ENCODE results near the gene ZNFX1.
"Not testable (repeated sequence)": the region's sequence is repeated elsewhere in the genome, so short reads cannot be mapped to it uniquely, and the experiment has no call there.

The ZNFX1 gene

DNA sequence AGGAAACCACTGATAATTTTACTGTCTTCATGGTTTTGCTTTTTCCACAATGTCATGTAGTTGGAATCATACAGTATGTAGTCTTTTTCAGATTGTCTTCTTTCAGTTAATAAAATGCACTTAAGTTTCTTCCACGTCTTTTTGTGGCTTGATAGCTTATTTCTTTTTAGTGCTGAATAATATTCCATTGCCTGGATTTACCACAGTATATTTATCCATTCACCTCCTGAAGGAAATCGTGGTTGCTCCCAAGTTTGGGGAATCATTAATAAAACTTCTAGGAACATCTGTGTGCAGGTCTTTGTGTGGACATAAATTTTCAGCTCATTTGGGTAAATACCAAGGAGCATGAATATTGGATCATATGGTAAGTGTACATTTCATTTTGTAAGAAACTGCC is 38.8 kb upstream of the ZNFX1 start:
- TF ChIP-seq, protein P1, sequence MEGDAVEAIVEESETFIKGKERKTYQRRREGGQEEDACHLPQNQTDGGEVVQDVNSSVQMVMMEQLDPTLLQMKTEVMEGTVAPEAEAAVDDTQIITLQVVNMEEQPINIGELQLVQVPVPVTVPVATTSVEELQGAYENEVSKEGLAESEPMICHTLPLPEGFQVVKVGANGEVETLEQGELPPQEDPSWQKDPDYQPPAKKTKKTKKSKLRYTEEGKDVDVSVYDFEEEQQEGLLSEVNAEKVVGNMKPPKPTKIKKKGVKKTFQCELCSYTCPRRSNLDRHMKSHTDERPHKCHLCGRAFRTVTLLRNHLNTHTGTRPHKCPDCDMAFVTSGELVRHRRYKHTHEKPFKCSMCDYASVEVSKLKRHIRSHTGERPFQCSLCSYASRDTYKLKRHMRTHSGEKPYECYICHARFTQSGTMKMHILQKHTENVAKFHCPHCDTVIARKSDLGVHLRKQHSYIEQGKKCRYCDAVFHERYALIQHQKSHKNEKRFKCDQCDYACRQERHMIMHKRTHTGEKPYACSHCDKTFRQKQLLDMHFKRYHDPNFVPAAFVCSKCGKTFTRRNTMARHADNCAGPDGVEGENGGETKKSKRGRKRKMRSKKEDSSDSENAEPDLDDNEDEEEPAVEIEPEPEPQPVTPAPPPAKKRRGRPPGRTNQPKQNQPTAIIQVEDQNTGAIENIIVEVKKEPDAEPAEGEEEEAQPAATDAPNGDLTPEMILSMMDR (conservative IDR thresholded peaks at IDR 0.05; ENCODE audit: low read depth, low read length): no peak
- Histone ChIP-seq H3K27ac (no peak overlapping the region), H3K4me1 (ENCODE audit: low read depth, poor library complexity, severe bottlenecking) (no peaks in the 10 kb centered on the region), H3K27me3 (ENCODE audit: insufficient read depth, low read depth) (no peaks in the 10 kb centered on the region; the same call in 1 of the 2 replicates), H3K4me3 (IDR thresholded peaks at IDR 0.05; ENCODE audit: insufficient read depth, low read depth, low read length) (no peak overlapping the region), H2AFZ (ENCODE audit: low read depth) (no peak overlapping the region), H3K9ac (no peak overlapping the region), H3K4me2 (no peak overlapping the region), H4K20me1 (ENCODE audit: insufficient read depth) (no peaks in the 10 kb centered on the region), H3K36me3 (ENCODE audit: insufficient read depth) (no peaks in the 10 kb centered on the region), H3K79me2 (ENCODE audit: insufficient read depth, low read depth) (no peaks in the 10 kb centered on the region)

DNA sequence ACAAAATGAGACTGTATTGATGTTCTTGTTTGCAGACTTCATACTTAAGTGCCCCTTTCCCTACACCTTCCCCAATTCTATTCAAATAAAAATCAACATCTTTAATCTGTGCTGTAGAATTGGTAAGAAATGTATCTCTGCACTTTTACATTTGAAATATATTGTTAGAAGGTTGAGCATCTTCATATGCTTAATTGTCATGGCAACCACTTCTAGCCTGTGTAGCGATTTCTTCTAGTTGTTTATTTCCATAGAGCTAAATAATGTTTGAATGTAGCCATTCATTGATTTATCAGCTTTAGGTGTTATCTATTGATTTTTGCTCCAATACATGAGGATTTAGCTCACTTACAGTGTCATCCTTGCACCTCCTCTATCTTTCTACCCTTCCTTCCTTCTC is 37.7 kb upstream of the ZNFX1 start:
- H3K9ac ChIP-seq: no peak overlapping the region
- no peaks in the 10 kb centered on the region; the same call in 1 of the 2 replicates for H3K27me3 ChIP-seq (ENCODE audit: insufficient read depth, low read depth)

DNA sequence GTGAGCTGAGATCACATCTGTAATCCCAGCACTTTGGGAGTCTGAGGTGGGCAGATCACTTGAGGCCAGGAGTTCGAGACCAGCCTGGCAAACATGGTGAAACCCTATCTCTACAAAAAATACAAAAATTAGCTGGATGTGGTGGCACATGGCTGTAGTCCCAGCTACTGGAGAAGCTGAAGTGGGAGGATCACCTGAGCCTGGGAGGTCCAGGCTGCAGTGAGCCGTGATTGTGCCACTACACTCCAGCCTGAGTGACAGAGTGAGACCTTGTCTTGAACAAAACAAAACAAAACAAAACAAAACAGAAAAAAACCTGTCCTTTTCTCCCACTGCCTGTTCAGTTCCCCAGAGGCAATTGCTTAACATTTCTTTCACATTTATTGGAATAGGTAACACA is 36.2 kb upstream of the ZNFX1 start:
- not testable (repeated sequence) for H3K27me3 ChIP-seq (ENCODE audit: insufficient read depth, low read depth); H3K36me3 ChIP-seq (ENCODE audit: insufficient read depth); H3K4me3 ChIP-seq (IDR thresholded peaks at IDR 0.05; ENCODE audit: insufficient read depth, low read depth, low read length); H3K27ac ChIP-seq; H3K79me2 ChIP-seq (ENCODE audit: insufficient read depth, low read depth); H3K4me1 ChIP-seq (ENCODE audit: low read depth, poor library complexity, severe bottlenecking); H3K4me2 ChIP-seq; H4K20me1 ChIP-seq (ENCODE audit: insufficient read depth); H2AFZ ChIP-seq (ENCODE audit: low read depth); H3K9ac ChIP-seq

More for the DNA sequence above, 37.7 kb upstream of the ZNFX1 start:
- no peaks in the 10 kb centered on the region for H4K20me1 ChIP-seq (ENCODE audit: insufficient read depth)
- no peak overlapping the region for H3K4me3 ChIP-seq (IDR thresholded peaks at IDR 0.05; ENCODE audit: insufficient read depth, low read depth, low read length)
- no peaks in the 10 kb centered on the region for H3K79me2 ChIP-seq (ENCODE audit: insufficient read depth, low read depth)
- H3K4me1 ChIP-seq (ENCODE audit: low read depth, poor library complexity, severe bottlenecking): no peaks in the 10 kb centered on the region
- no peak overlapping the region for H3K27ac ChIP-seq
- TF ChIP-seq, protein P1 (conservative IDR thresholded peaks at IDR 0.05; ENCODE audit: low read depth, low read length): no peak
- H3K36me3 ChIP-seq (ENCODE audit: insufficient read depth): no peaks in the 10 kb centered on the region
- no peak overlapping the region for H3K4me2 ChIP-seq
- no peak overlapping the region for H2AFZ ChIP-seq (ENCODE audit: low read depth)

DNA sequence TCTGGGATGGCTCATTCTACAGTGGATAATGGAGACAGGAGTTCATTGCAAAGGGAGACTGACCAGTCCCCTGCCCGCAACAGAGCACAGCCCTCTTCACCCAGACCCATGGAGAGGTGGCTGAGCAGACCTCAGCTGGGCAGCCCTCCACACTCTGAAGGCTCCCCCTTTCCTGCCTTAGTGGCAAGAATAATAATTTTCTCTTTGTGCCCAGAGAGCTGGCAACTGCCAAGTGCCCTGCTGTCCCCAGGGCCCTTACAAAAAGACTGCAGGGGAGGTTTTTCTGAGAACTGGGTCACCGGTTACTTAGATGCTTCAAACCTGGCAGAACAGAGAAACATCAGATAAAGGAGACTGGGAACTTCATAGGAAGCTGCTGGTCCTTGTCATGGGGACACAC is 35.4 kb upstream of the ZNFX1 start:
- Histone ChIP-seq H2AFZ (ENCODE audit: low read depth) (no peak overlapping the region), H3K4me1 (ENCODE audit: low read depth, poor library complexity, severe bottlenecking) (no peaks in the 10 kb centered on the region), H4K20me1 (ENCODE audit: insufficient read depth) (no peaks in the 10 kb centered on the region), H3K36me3 (ENCODE audit: insufficient read depth) (no peaks in the 10 kb centered on the region), H3K27me3 (ENCODE audit: insufficient read depth, low read depth) (no peaks in the 10 kb centered on the region), H3K9ac (no peak overlapping the region), H3K79me2 (ENCODE audit: insufficient read depth, low read depth) (no peaks in the 10 kb centered on the region), H3K4me2 (no peak overlapping the region), H3K27ac (no peak overlapping the region), H3K4me3 (IDR thresholded peaks at IDR 0.05; ENCODE audit: insufficient read depth, low read depth, low read length) (no peak overlapping the region)
- TF ChIP-seq, protein P1 (conservative IDR thresholded peaks at IDR 0.05; ENCODE audit: low read depth, low read length): no peak

DNA sequence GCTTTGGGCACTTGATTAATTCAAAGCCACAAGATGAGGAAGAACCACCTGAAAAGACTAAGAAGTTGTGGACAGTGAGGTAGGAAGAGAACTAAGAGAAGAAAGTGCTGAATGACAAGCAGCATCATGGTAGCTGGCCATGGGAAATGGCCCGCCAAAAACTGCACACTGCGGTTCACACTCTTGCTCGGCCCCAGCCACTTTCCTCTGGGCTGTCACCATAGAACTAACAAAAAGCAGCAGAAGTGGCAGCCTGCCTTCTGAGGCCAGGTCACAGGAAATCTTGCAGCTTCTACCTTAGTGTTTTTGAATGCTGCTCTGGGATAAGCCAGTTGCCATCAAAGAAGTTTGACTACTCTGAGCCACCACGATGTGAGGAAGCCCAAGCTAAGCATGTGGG is 34.8 kb upstream of the ZNFX1 start:
- Histone ChIP-seq H3K36me3 (ENCODE audit: insufficient read depth) (no peaks in the 10 kb centered on the region), H4K20me1 (ENCODE audit: insufficient read depth) (no peaks in the 10 kb centered on the region), H3K27ac (no peak overlapping the region), H3K9ac (no peak overlapping the region), H2AFZ (ENCODE audit: low read depth) (no peak overlapping the region), H3K4me1 (ENCODE audit: low read depth, poor library complexity, severe bottlenecking) (no peaks in the 10 kb centered on the region), H3K4me3 (IDR thresholded peaks at IDR 0.05; ENCODE audit: insufficient read depth, low read depth, low read length) (no peak overlapping the region), H3K4me2 (no peak overlapping the region), H3K79me2 (ENCODE audit: insufficient read depth, low read depth) (no peaks in the 10 kb centered on the region), H3K27me3 (ENCODE audit: insufficient read depth, low read depth) (no peaks in the 10 kb centered on the region)
- TF ChIP-seq, protein P1 (conservative IDR thresholded peaks at IDR 0.05; ENCODE audit: low read depth, low read length): no peak

All from KMS-11 (cell line).